Astrocyte (in vitro differentiated cells and primary cell): ENCODE measurements around the gene SHROOM3.

Source experiments
- CTCF ChIP-seq: IDR thresholded peaks from 2 replicates; pipeline ENCODE4 v1.5.1; 2011; ENCODE audit warnings: low read depth, mild to moderate bottlenecking, inconsistent platforms, low read length, moderate library complexity; ENCODE audit not compliant: insufficient read depth
- EZH2 ChIP-seq: IDR thresholded peaks from 2 replicates; pipeline ENCODE4 v1.6.1; 2012; ENCODE audit warnings: mild to moderate bottlenecking, low read length, inconsistent platforms; ENCODE audit not compliant: insufficient read depth

- TF ChIP-seq CTCF (no peak), EZH2 (no peak)
These were observed 228.8 kb downstream of the SHROOM3 start for GRCh38 chr4:76663824-76664223.
